Peyer's patch (tissue), 4 donors: Measurements from ENCODE around the gene ATG101. TPM values are rescaled to one million over a fixed set of nuclear protein-coding genes. Genes with fewer than 3 reads are reported as not detected.
A peak's percentile ranks its signal among the peaks of the same experiment; 100 is the strongest.

ENCODE experiments used
- DNase-seq, 3 donors: peaks; one replicate each; pipeline ENCODE4 v3.0.0-alpha.2; 2017 to 2019
- H3K27ac ChIP-seq, 4 donors: fragments of 200-600 bp; sonication (generic); one replicate each; pipeline ENCODE4 v1.5.1; 2016 to 2019
- H3K27me3 ChIP-seq, 2 donors: fragments of 200-600 bp; sonication (generic); one replicate each; pipeline ENCODE4 v1.5.1; 2019
- H3K36me3 ChIP-seq, 3 donors: fragments of 200-600 bp; sonication (generic); one replicate each; pipeline ENCODE4 v1.5.1; 2016 to 2019
- H3K4me1 ChIP-seq, 4 donors: fragments of 200-600 bp; sonication (generic); one replicate each; pipeline ENCODE4 v1.5.1; 2016 to 2019
- H3K4me3 ChIP-seq, 4 donors: fragments of 200-600 bp; sonication (generic); 1 replicate in 3 of 4; 2 replicates in 1 of 4; pipeline ENCODE4 v1.5.1; 2016 to 2019; ENCODE audit warnings: mild to moderate bottlenecking in 1 of 4
- H3K9me3 ChIP-seq, 4 donors: fragments of 200-600 bp; sonication (generic); one replicate each; pipeline ENCODE4 v1.5.1; 2016 to 2019; ENCODE audit warnings: mild to moderate bottlenecking in 1 of 4
- POLR2A ChIP-seq, 2 donors: fragments of 450-650 bp; IDR thresholded peaks; one replicate each; pipeline ENCODE4 v1.5.1; 2017; ENCODE audit warnings: antibody characterized with exemption in 2 of 2, mild to moderate bottlenecking in 2 of 2, moderate library complexity in 2 of 2
- total RNA-seq, 4 donors: library from RNA; depleted of rRNA; stranded (reverse); fragments of >200 nt; gene quantifications; one replicate each; pipeline ENCODE4 v1.1.0, GENCODE V29; 2016
- TF ChIP-seq, protein P1 (sequence below), 6 experiments: fragments of 450-650 bp in 4 of 6; fragments of 200-600 bp in 2 of 6; sonication (generic) in 1 of 6; IDR thresholded peaks; one replicate each; pipeline ENCODE4 v1.5.1; 2017 to 2019; ENCODE audit warnings: antibody characterized with exemption in 6 of 6, mild to moderate bottlenecking in 3 of 6, moderate library complexity in 1 of 6

ATG101 gene
- total RNA-seq, 4 donors from 2014 or later, result 31.5 to 39.6 (median 33.9) TPM

DNA sequence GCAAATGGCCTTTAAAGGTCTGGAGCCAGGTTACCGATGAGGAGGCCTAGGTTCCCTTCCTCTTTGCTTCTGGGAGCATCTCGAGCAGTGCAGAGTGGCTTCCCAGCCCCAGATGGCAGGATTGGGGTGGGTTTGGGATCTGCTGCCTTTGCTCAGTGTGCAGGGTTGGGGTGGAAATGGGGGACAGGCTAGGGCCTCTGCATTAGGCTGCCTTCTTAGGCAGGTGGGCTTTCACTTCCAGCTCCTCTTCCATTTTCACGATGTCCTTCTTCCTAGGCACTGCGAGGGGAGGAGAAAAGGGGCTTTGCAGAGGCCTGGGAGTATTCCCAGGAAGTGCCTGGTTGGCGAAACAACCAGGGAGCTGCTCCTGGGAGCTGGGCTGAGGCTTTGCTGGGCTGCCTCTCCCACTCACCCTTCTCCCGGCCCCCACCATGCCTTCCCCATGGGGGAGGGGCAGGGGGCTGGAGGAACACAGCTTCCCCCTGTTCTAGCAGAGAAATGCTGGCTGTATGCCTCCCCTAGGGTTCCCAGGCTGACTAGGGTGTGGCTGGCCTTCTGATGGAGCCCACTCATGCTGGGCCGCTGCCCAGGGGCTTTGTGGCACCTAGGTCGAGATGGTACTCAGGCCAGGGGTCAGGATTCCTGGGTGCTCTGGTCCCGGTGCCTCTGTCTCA lies 16.1 kb upstream of the ATG101 start:
- Histone ChIP-seq H3K4me1 (peaks cover 0 to 32% (median 11%) of the 10 kb centered on the region in 4 donors), H3K4me3 (peak overlapping the region in 2 of 4 donors; percentile 59 to 60), H3K9me3 (no peaks in the 10 kb centered on the region), H3K36me3 (peaks cover 0 to 42% (median 0%) of the 10 kb centered on the region in 3 donors), H3K27me3 (no peaks in the 10 kb centered on the region), H3K27ac (peak overlapping the region in 3 of 4 donors; percentile 93 to 96 (median 95))
- TF ChIP-seq, protein P1, sequence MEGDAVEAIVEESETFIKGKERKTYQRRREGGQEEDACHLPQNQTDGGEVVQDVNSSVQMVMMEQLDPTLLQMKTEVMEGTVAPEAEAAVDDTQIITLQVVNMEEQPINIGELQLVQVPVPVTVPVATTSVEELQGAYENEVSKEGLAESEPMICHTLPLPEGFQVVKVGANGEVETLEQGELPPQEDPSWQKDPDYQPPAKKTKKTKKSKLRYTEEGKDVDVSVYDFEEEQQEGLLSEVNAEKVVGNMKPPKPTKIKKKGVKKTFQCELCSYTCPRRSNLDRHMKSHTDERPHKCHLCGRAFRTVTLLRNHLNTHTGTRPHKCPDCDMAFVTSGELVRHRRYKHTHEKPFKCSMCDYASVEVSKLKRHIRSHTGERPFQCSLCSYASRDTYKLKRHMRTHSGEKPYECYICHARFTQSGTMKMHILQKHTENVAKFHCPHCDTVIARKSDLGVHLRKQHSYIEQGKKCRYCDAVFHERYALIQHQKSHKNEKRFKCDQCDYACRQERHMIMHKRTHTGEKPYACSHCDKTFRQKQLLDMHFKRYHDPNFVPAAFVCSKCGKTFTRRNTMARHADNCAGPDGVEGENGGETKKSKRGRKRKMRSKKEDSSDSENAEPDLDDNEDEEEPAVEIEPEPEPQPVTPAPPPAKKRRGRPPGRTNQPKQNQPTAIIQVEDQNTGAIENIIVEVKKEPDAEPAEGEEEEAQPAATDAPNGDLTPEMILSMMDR (IDR thresholded peaks at IDR 0.05), result no peak
- TF ChIP-seq POLR2A (IDR thresholded peaks at IDR 0.05), result no peak
- no peak for DNase-seq

DNA sequence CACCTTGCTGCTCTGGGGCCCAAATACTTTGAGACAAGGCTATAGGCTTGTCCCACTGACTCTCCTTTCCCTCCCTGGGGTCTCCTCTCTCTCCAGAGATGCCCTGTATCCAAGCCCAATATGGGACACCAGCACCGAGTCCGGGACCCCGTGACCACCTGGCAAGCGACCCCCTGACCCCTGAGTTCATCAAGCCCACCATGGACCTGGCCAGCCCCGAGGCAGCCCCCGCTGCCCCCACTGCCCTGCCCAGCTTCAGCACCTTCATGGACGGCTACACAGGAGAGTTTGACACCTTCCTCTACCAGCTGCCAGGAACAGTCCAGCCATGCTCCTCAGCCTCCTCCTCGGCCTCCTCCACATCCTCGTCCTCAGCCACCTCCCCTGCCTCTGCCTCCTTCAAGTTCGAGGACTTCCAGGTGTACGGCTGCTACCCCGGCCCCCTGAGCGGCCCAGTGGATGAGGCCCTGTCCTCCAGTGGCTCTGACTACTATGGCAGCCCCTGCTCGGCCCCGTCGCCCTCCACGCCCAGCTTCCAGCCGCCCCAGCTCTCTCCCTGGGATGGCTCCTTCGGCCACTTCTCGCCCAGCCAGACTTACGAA lies 15.4 kb upstream of the ATG101 start:
- Histone ChIP-seq H3K36me3 (peaks cover 0 to 47% (median 0%) of the 10 kb centered on the region in 3 donors), H3K4me3 (peak overlapping the region in 1 of 4 donors; percentile 60), H3K27me3 (no peaks in the 10 kb centered on the region), H3K9me3 (no peaks in the 10 kb centered on the region), H3K27ac (peak overlapping the region in 1 of 4 donors; percentile 96), H3K4me1 (peaks cover 0 to 32% (median 11%) of the 10 kb centered on the region in 4 donors)
- DNase-seq, result no peak
- TF ChIP-seq POLR2A (IDR thresholded peaks at IDR 0.05), result no peak
- TF ChIP-seq, protein P1 (IDR thresholded peaks at IDR 0.05), result no peak

DNA sequence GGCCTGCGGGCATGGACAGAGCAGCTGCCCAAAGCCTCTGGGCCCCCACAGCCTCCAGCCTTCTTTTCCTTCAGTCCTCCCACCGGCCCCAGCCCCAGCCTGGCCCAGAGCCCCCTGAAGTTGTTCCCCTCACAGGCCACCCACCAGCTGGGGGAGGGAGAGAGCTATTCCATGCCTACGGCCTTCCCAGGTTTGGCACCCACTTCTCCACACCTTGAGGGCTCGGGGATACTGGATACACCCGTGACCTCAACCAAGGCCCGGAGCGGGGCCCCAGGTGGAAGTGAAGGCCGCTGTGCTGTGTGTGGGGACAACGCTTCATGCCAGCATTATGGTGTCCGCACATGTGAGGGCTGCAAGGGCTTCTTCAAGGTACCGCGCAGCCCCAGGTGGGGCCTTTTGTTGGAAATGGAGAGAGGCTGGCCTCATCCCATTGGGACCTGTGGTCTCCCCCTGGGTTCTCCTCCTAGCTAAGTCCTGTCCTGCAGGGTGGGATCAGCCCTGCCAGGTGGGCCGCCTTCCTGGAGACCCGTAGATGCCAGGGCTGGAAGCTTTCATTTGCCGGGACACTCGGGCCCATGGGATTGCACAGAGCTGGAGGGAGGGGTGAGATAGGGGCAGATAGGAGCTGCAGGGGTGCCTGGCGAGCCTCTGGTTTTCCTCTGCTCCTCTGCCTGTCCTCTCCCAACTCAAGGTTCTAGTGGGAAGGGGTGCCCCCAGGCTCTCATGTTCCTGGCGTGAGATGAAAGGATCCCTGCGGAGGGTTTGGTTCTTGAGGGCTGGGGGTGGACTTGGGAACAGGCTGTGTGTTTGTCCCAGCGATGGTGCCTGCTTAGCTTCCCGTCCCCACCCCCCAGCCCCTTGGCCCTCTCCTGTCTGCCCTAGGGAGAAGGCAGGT lies 14.7 kb upstream of the ATG101 start:
- Histone ChIP-seq H3K27ac (no peak overlapping the region), H3K27me3 (no peaks in the 10 kb centered on the region), H3K4me1 (peaks cover 0 to 28% (median 10%) of the 10 kb centered on the region in 4 donors), H3K9me3 (no peaks in the 10 kb centered on the region), H3K36me3 (peaks cover 0 to 47% (median 0%) of the 10 kb centered on the region in 3 donors), H3K4me3 (no peak overlapping the region)
- no peak for DNase-seq
- no peak for TF ChIP-seq POLR2A (IDR thresholded peaks at IDR 0.05)
- TF ChIP-seq, protein P1 (IDR thresholded peaks at IDR 0.05), result no peak

DNA sequence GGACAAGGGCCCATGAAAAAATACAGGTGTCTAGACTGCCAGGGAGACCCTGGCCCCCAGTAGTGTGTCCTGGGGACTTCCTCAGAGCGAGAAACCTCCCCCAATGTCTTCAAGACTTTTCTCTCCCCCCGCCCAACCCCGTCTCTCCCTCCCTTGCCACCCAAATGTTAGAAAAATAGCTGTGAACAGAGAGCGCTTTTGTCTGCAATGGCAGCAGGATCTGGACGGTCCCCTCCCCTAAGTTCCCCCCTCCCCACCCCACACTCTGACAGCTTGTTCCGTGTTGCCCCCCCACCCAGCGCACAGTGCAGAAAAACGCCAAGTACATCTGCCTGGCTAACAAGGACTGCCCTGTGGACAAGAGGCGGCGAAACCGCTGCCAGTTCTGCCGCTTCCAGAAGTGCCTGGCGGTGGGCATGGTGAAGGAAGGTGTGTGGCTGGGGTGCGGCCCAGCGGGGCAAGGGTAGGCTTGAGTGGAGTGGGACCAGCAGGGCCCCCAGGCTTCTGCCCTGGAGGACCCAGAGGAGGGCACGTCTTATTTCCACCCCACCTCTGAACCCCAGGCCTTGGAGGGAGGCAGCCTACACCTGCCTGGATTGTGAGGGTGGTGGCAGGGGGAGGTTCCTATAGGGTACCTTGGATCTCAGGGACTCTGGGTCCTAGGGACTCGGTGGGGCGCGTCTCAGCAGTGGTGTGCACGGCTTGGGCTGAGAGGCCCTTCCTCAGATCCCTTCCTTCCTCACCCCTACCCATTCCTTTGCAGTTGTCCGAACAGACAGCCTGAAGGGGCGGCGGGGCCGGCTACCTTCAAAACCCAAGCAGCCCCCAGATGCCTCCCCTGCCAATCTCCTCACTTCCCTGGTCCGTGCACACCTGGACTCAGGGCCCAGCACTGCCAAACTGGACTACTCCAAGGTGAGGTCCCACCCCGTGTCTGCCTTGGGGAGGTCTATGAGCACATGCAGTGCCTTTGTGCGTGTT lies 13.8 kb upstream of the ATG101 start:
- DNase-seq, result no peak
- Histone ChIP-seq H3K9me3 (no peaks in the 10 kb centered on the region), H3K27me3 (no peaks in the 10 kb centered on the region), H3K4me1 (peaks cover 0 to 22% (median 3%) of the 10 kb centered on the region in 4 donors), H3K4me3 (no peak overlapping the region), H3K27ac (no peak overlapping the region), H3K36me3 (peaks cover 0 to 47% (median 0%) of the 10 kb centered on the region in 3 donors)
- TF ChIP-seq, protein P1 (IDR thresholded peaks at IDR 0.05), result no peak
- TF ChIP-seq POLR2A (IDR thresholded peaks at IDR 0.05), result no peak
